DOHH2 (cell line): Measurements from ENCODE around the gene RNF222.

Source experiments
- H3F3A ChIP-seq: fragments of 200-600 bp; sonication (generic), shearing (Covaris generic); 2 replicates; pipeline ENCODE4 v1.6.0; 2016; ENCODE audit warnings: antibody characterized with exemption, mild to moderate bottlenecking; ENCODE audit not compliant: control insufficient read depth, insufficient read depth
- H3K27ac ChIP-seq: fragments of 200-600 bp; sonication (generic); 2 replicates; pipeline ENCODE4 v1.5.1; 2014; ENCODE audit warnings: low read depth, mild to moderate bottlenecking, low read length, moderate library complexity
- H3K27me3 ChIP-seq: fragments of 200-600 bp; sonication (generic); 2 replicates; pipeline ENCODE4 v1.6.1; 2014; ENCODE audit warnings: mild to moderate bottlenecking, low read length, mixed read lengths; ENCODE audit not compliant: control insufficient read depth
- H3K36me3 ChIP-seq: fragments of 200-600 bp; sonication (generic); 2 replicates; pipeline ENCODE4 v1.6.1; 2014; ENCODE audit warnings: mild to moderate bottlenecking, low read length, moderate library complexity, mixed read lengths; ENCODE audit not compliant: control insufficient read depth
- H3K4me1 ChIP-seq: fragments of 200-600 bp; sonication (generic); 2 replicates; pipeline ENCODE4 v1.6.1; 2014; ENCODE audit warnings: mild to moderate bottlenecking, low read length, mixed read lengths; ENCODE audit not compliant: control insufficient read depth
- H3K4me2 ChIP-seq: fragments of 200-600 bp; sonication (generic); 2 replicates; pipeline ENCODE4 v1.6.0; 2014; ENCODE audit warnings: mild to moderate bottlenecking, low read length, moderate library complexity
- H3K4me3 ChIP-seq: fragments of 200-600 bp; sonication (generic); 2 replicates; pipeline ENCODE4 v1.5.1; 2014; ENCODE audit warnings: mild to moderate bottlenecking, low read length, mixed read lengths
- H3K79me2 ChIP-seq: fragments of 200-600 bp; sonication (generic); 2 replicates; pipeline ENCODE4 v1.6.1; 2014; ENCODE audit warnings: mild to moderate bottlenecking, low read length, mixed read lengths; ENCODE audit not compliant: control insufficient read depth
- H3K9me2 ChIP-seq: fragments of 200-600 bp; sonication (generic); replicated peaks from 2 replicates; pipeline ENCODE4 v1.6.1; 2014; ENCODE audit warnings: mild to moderate bottlenecking, low read length, mixed read lengths; ENCODE audit not compliant: control insufficient read depth
- H3K9me3 ChIP-seq: fragments of 200-600 bp; sonication (generic); 2 replicates; pipeline ENCODE4 v1.6.1; 2014; ENCODE audit warnings: antibody characterized with exemption, low read length, mixed read lengths; ENCODE audit not compliant: control insufficient read depth, insufficient read depth
- H4K20me1 ChIP-seq: fragments of 200-600 bp; sonication (generic); 2 replicates; pipeline ENCODE4 v1.6.0; 2014; ENCODE audit warnings: low read depth, mild to moderate bottlenecking, antibody characterized with exemption, low read length, moderate library complexity; ENCODE audit not compliant: control insufficient read depth, insufficient read depth
- CTCF ChIP-seq: fragments of 200-600 bp; sonication (generic); IDR thresholded peaks from one replicate; pipeline ENCODE4 v1.5.1; 2014; ENCODE audit warnings: antibody characterized with exemption, mild to moderate bottlenecking, low read depth, low read length; ENCODE audit not compliant: poor library complexity, severe bottlenecking
- EZH2phosphoT487 ChIP-seq: fragments of 200-600 bp; sonication (generic); IDR thresholded peaks from 2 replicates; pipeline ENCODE4 v1.6.1; 2017; ENCODE audit warnings: borderline replicate concordance, mild to moderate bottlenecking, antibody characterized with exemption, low read length, moderate library complexity, mixed read lengths

RNF222 gene

GRCh38 chr17:8341456-8341855 lies 56.2 kb downstream of the RNF222 start:
- Histone ChIP-seq H3K27ac (no peak overlapping the region), H3K79me2 (no peaks in the 10 kb centered on the region), H3F3A (no peaks in the 10 kb centered on the region), H3K27me3 (peaks cover 17% of the 10 kb centered on the region), H3K4me1 (no peaks in the 10 kb centered on the region), H3K4me2 (no peak overlapping the region), H3K36me3 (no peaks in the 10 kb centered on the region), H3K9me2 (no peaks in the 10 kb centered on the region), H3K9me3 (no peaks in the 10 kb centered on the region), H3K4me3 (no peak overlapping the region), H4K20me1 (no peaks in the 10 kb centered on the region)
- TF ChIP-seq CTCF (no peak), EZH2phosphoT487 (no peak)
